ENCODE results near the gene SMARCC2. TPM values are rescaled to one million over a fixed set of nuclear protein-coding genes. Genes with fewer than 3 reads are reported as not detected.

The SMARCC2 gene
- total RNA-seq, 1 donor from 2014 or later, result 164 TPM

- Mint-ChIP-seq H3K36me3 (ENCODE audit: low read depth) (no peaks in the 10 kb centered on the region), H3K27me3 (ENCODE audit: low read depth) (no peaks in the 10 kb centered on the region), H3K27ac (ENCODE audit: unreplicated experiment) (no peak overlapping the region), H3K9me3 (no peaks in the 10 kb centered on the region), H3K4me1 (no peaks in the 10 kb centered on the region), H3K4me3 (no peak overlapping the region)
- no peak for DNase-seq (ENCODE audit: low read depth, low spot score)
- no peak for TF ChIP-seq CTCF (conservative IDR thresholded peaks at IDR 0.05)
Measured at GRCh38 chr12:56231184-56231582, 41.9 kb upstream of the SMARCC2 start.

DNA sequence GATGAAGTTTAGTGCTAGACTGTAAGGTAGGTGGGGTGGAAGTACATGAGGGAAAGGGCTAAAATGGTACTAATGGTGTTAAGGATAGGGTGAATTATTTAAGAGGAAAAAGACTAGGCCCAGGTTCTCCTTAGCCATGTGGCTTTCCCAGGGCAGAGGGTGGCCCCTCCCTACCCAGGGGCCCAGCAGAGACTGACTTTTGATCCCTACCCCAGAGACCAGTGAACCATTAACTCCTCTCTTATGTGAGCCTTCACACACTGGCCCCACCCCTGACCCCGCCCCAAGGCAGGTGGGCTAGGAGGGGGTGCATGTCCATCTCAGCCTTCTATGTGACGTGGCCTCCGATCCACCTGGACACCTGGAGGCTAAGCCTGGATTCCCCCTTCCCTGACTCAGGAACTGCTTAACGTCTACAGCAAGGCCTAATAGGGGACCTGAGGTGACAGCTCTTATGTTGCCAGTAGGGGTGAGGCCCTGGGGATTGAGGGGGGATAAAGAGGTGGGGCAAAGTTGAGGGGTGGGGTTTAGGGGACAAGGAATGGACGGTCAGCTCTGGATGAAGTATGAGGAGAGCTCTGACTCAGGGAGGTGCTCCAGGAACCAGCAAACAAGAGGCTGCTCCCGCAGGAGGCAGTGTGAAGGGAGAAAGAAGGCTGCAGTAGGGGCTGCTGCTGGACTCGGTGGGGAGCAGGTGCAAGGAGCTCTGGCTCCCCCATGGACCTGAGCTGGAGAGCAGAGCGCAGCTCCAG lies 41.3 kb upstream of the SMARCC2 start:
- Mint-ChIP-seq H3K27me3 (ENCODE audit: low read depth) (no peaks in the 10 kb centered on the region), H3K27ac (ENCODE audit: unreplicated experiment) (peak overlapping the region; percentile 45), H3K4me3 (peak overlapping the region; percentile 31), H3K9me3 (no peaks in the 10 kb centered on the region), H3K36me3 (ENCODE audit: low read depth) (no peaks in the 10 kb centered on the region), H3K4me1 (peaks cover under 1% of the 10 kb centered on the region)
- TF ChIP-seq CTCF (conservative IDR thresholded peaks at IDR 0.05), result no peak
- DNase-seq (ENCODE audit: low read depth, low spot score), result no peak

DNA sequence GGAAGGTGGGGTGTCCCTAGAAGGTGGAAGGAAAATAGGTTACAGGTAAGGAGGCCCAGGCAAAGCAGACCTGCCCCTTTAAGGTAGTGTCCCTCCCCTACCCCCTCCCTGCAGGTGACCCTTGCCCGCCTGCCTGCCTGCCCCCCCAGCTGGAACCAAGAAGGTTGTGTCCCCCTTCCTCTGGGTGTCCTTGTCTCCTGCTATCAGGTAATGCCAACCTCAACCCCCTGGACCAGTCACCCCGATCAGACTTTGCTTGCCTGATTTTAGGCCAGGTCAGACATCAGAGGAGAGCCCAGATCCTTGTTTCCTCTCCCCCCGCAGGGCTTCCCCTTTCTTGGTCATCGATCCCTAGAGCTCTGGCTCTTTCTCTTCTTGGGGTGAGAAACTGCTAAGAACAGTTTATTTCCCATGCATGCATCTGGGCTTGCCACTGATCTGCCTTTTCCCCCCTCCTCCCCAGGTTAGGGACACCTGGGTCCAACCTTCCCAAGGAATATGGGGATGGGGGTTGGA lies 40.7 kb upstream of the SMARCC2 start, which contains the start of gene SLC39A5:
SLC39A5 (plus strand) TSS at position 136 of the 516 bp plus-strand sequence. CDS start 1,224 bp downstream, outside the sequence.
- H3K9me3 Mint-ChIP-seq, result no peaks in the 10 kb centered on the region
- H3K36me3 Mint-ChIP-seq (ENCODE audit: low read depth), result no peaks in the 10 kb centered on the region
- no peak for TF ChIP-seq CTCF (conservative IDR thresholded peaks at IDR 0.05)
- peak within 1 kb of the TSS; percentile 45 for H3K27ac Mint-ChIP-seq (ENCODE audit: unreplicated experiment)
- no peak for DNase-seq (ENCODE audit: low read depth, low spot score)
- H3K27me3 Mint-ChIP-seq (ENCODE audit: low read depth), result no peaks in the 10 kb centered on the region
- peak within 1 kb of the TSS; percentile 31 for H3K4me3 Mint-ChIP-seq
- H3K4me1 Mint-ChIP-seq, result peaks cover 7% of the 10 kb centered on the region

DNA sequence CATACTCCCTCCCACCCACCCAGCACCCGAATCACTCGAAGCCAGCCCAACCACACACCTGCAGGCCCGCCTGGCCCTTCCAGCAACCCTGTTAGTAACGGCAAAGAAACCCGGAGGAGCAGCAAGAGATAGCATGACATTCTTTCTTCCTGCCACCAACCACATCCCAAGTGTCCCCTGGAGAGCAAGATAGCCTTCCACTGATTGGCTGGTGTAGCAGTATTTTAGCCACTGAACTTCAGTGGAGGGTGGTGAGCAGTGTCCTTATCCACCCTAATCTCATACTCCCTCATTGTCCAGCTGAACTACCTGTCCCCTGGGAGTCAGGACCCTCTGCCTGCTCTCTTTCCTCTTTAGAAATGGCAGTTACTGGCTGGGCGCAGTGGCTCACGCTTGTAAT lies 39.8 kb upstream of the SMARCC2 start:
- TF ChIP-seq CTCF (conservative IDR thresholded peaks at IDR 0.05), result no peak
- H3K4me3 Mint-ChIP-seq, result no peak overlapping the region

DNA sequence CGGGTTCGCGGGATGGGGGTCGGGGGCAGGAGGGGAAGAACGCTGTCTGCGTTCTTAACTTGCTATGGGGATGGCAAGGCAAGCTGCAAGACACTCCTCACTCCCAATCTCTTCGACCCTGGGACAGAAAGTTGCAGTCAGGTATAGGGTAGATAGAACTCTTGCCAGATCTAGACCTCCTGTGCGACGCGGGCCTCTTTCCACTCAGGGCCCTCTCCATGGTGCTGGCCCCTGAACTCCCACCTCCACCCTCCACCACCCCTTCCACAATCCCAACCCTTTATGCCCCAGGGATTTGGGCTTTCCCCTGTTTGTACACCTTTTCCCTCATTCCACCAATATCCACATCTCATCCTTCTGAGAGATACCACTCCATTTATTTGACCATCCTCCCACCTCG lies 35.7 kb upstream of the SMARCC2 start:
- peak overlapping the region; percentile 90 for H3K4me3 Mint-ChIP-seq
- H3K27ac Mint-ChIP-seq (ENCODE audit: unreplicated experiment), result no peak overlapping the region
- H3K4me1 Mint-ChIP-seq, result peaks cover 46% of the 10 kb centered on the region
- H3K27me3 Mint-ChIP-seq (ENCODE audit: low read depth), result no peaks in the 10 kb centered on the region
- TF ChIP-seq CTCF (conservative IDR thresholded peaks at IDR 0.05), result no peak
- H3K9me3 Mint-ChIP-seq, result no peaks in the 10 kb centered on the region
- DNase-seq (ENCODE audit: low read depth, low spot score), result no peak
- no peaks in the 10 kb centered on the region for H3K36me3 Mint-ChIP-seq (ENCODE audit: low read depth)

More for the DNA sequence above, 39.8 kb upstream of the SMARCC2 start:
- Mint-ChIP-seq H3K27ac (ENCODE audit: unreplicated experiment) (no peak overlapping the region), H3K27me3 (ENCODE audit: low read depth) (no peaks in the 10 kb centered on the region), H3K9me3 (no peaks in the 10 kb centered on the region), H3K4me1 (peaks cover 13% of the 10 kb centered on the region), H3K36me3 (ENCODE audit: low read depth) (no peaks in the 10 kb centered on the region)
- no peak for DNase-seq (ENCODE audit: low read depth, low spot score)

Data from neural crest cell (in vitro differentiated cells).